Keratinocyte (primary cell): ENCODE results near the gene SLC9A3. TPM values are rescaled to one million over a fixed set of nuclear protein-coding genes. Genes with fewer than 3 reads are reported as not detected.

Experiments
- DNase-seq: peaks from one replicate; pipeline ENCODE4 v3.0.0-alpha.2; 2011; ENCODE audit warnings: low read depth, missing footprints, low spot score
- FAIRE-seq: peaks from 2 replicates; lab custom pipeline; 2011; peaks lifted over from hg19 to GRCh38; lab: Jason Lieb, UNC
- H2AFZ ChIP-seq: 2 replicates; pipeline ENCODE4 v1.6.0; 2012; ENCODE audit warnings: low read length, control low read depth, inconsistent platforms; ENCODE audit not compliant: control insufficient read depth
- H3K27ac ChIP-seq: 2 replicates; pipeline ENCODE4 v1.5.1; 2011; ENCODE audit warnings: low read length; ENCODE audit not compliant: control insufficient read depth, insufficient read depth
- H3K27me3 ChIP-seq: 3 replicates; pipeline ENCODE4 v1.6.0; 2011; ENCODE audit warnings: low read length; ENCODE audit not compliant: control insufficient read depth, insufficient read depth; ENCODE audit errors: extremely low read depth
- H3K36me3 ChIP-seq, 2 experiments: 2 replicates in 1 of 2; 3 replicates in 1 of 2; pipeline ENCODE4 v1.5.1; 2011; ENCODE audit warnings: low read length in 2 of 2, mild to moderate bottlenecking in 1 of 2; ENCODE audit not compliant: control insufficient read depth in 2 of 2, insufficient read depth in 2 of 2; ENCODE audit errors: extremely low read depth in 1 of 2
- H3K4me1 ChIP-seq: 3 replicates; pipeline ENCODE4 v1.5.1; 2011; ENCODE audit warnings: low read length; ENCODE audit not compliant: control insufficient read depth, insufficient read depth; ENCODE audit errors: extremely low read depth
- H3K4me2 ChIP-seq: 3 replicates; pipeline ENCODE4 v1.6.0; 2011; ENCODE audit warnings: low read depth, low read length; ENCODE audit not compliant: control insufficient read depth, insufficient read depth; ENCODE audit errors: extremely low read depth
- H3K4me3 ChIP-seq, 3 experiments: fragments of 200-600 bp in 1 of 3; sonication (generic) in 1 of 3; 2 replicates in 2 of 3; 3 replicates in 1 of 3; pipeline ENCODE4 v1.5.1; 2011 to 2016; ENCODE audit warnings: low read length in 3 of 3, mild to moderate bottlenecking in 3 of 3, control low read depth in 2 of 3, inconsistent platforms in 1 of 3, low read depth in 1 of 3, mixed read lengths in 1 of 3, mixed run types in 1 of 3, moderate library complexity in 1 of 3; ENCODE audit not compliant: control insufficient read depth in 2 of 3, insufficient read depth in 2 of 3; ENCODE audit errors: extremely low read depth in 1 of 3
- H3K79me2 ChIP-seq: 2 replicates; pipeline ENCODE4 v1.6.0; 2012; ENCODE audit warnings: low read length; ENCODE audit not compliant: control insufficient read depth, insufficient read depth
- H3K9ac ChIP-seq: 3 replicates; pipeline ENCODE4 v1.6.0; 2011; ENCODE audit warnings: low read length; ENCODE audit not compliant: control insufficient read depth, insufficient read depth; ENCODE audit errors: extremely low read depth
- H3K9me1 ChIP-seq: 3 replicates; pipeline ENCODE4 v1.6.0; 2011; ENCODE audit warnings: low read length; ENCODE audit not compliant: control insufficient read depth, insufficient read depth; ENCODE audit errors: extremely low read depth
- H3K9me3 ChIP-seq: 2 replicates; pipeline ENCODE4 v1.5.1; 2012; ENCODE audit warnings: low read depth, low read length; ENCODE audit not compliant: control insufficient read depth
- H4K20me1 ChIP-seq: 3 replicates; pipeline ENCODE4 v1.6.0; 2011; ENCODE audit warnings: low read length; ENCODE audit not compliant: control insufficient read depth, insufficient read depth; ENCODE audit errors: extremely low read depth
- EZH2 ChIP-seq: IDR thresholded peaks from one replicate; pipeline ENCODE4 v1.6.1; 2012; ENCODE audit warnings: inconsistent platforms, mild to moderate bottlenecking, low read length, moderate library complexity
- dilution Hi-C: fragments of 300-500 bp; cut with MboI; formaldehyde crosslinking; loops from one replicate; pipeline ENCODE4 v1.7.0; 2020; ENCODE audit warnings: low sequenced_read_pairs; ENCODE audit not compliant: extremely low pct_ligation_motif_present
- polyA plus RNA-seq, 5 experiments: library from polyadenylated mRNA; depleted of rRNA in 3 of 5; stranded (reverse) in 3 of 5; stranded (forward) in 1 of 5; unstranded in 1 of 5; fragments of >200 nt; gene quantifications; 1 replicate in 1 of 5; 2 replicates in 3 of 5; 3 replicates in 1 of 5; pipeline versions ENCODE4 v1.2.1 to v1.2.3, GENCODE V29; 2011 to 2012; ENCODE audit warnings: missing spikeins in 2 of 5, low read depth in 1 of 5, low replicate concordance in 1 of 5
- TF ChIP-seq, protein P1 (sequence below), 3 experiments: IDR thresholded peaks in 1 of 3; conservative IDR thresholded peaks in 1 of 3; optimal IDR thresholded peaks in 1 of 3; 2 replicates in 2 of 3; 3 replicates in 1 of 3; pipeline versions ENCODE3 to v1.5.1; 2011; ENCODE audit warnings: low read length in 3 of 3, mild to moderate bottlenecking in 3 of 3, moderate library complexity in 2 of 3, control low read depth in 1 of 3, inconsistent platforms in 1 of 3; ENCODE audit not compliant: insufficient read depth in 2 of 3; ENCODE audit errors: extremely low read depth in 1 of 3

Gene SLC9A3
- polyA plus RNA-seq, 1 donor (not counting 4 experiments of a cell fraction or from before 2014, with no cell fraction given): 0.55 TPM

GRCh38 chr5:435156-435790 is 89.0 kb downstream of the SLC9A3 start:
- H3K4me1 ChIP-seq: no peaks in the 10 kb centered on the region
- no peak overlapping the region for H3K27ac ChIP-seq
- FAIRE-seq (no peak), DNase-seq (no peak)
- no peak overlapping the region for H3K4me2 ChIP-seq
- H4K20me1 ChIP-seq: no peaks in the 10 kb centered on the region
- H3K27me3 ChIP-seq: no peaks in the 10 kb centered on the region
- no peaks in the 10 kb centered on the region for H3K9me1 ChIP-seq
- H3K9ac ChIP-seq: no peak overlapping the region
- H2AFZ ChIP-seq: no peak overlapping the region
- H3K36me3 ChIP-seq: no peaks in the 10 kb centered on the region
- no peaks in the 10 kb centered on the region for H3K9me3 ChIP-seq
- no peaks in the 10 kb centered on the region for H3K79me2 ChIP-seq
- no peak overlapping the region for H3K4me3 ChIP-seq
- dilution Hi-C loops: no loop called here
- TF ChIP-seq EZH2: no peak
- TF ChIP-seq, protein P1, sequence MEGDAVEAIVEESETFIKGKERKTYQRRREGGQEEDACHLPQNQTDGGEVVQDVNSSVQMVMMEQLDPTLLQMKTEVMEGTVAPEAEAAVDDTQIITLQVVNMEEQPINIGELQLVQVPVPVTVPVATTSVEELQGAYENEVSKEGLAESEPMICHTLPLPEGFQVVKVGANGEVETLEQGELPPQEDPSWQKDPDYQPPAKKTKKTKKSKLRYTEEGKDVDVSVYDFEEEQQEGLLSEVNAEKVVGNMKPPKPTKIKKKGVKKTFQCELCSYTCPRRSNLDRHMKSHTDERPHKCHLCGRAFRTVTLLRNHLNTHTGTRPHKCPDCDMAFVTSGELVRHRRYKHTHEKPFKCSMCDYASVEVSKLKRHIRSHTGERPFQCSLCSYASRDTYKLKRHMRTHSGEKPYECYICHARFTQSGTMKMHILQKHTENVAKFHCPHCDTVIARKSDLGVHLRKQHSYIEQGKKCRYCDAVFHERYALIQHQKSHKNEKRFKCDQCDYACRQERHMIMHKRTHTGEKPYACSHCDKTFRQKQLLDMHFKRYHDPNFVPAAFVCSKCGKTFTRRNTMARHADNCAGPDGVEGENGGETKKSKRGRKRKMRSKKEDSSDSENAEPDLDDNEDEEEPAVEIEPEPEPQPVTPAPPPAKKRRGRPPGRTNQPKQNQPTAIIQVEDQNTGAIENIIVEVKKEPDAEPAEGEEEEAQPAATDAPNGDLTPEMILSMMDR (optimal IDR thresholded peaks at IDR 0.05 in 1 of 3, IDR thresholded peaks at IDR 0.05 in 1 of 3, conservative IDR thresholded peaks at IDR 0.05 in 1 of 3; ENCODE audit: extremely low read depth in 1 of 3, insufficient read depth in 2 of 3, low read length in 3 of 3): no peak

- Histone ChIP-seq H3K4me1 (peaks cover 4% of the 10 kb centered on the region), H3K4me2 (no peak overlapping the region), H3K9ac (no peak overlapping the region), H3K36me3 (no peaks in the 10 kb centered on the region), H3K9me3 (no peaks in the 10 kb centered on the region), H3K27me3 (no peaks in the 10 kb centered on the region), H3K79me2 (no peaks in the 10 kb centered on the region), H4K20me1 (no peaks in the 10 kb centered on the region), H2AFZ (no peak overlapping the region), H3K9me1 (no peaks in the 10 kb centered on the region), H3K27ac (no peak overlapping the region), H3K4me3 (no peak overlapping the region)
- dilution Hi-C loops: no loop called here
- FAIRE-seq (no peak), DNase-seq (no peak)
- TF ChIP-seq, protein P1 (optimal IDR thresholded peaks at IDR 0.05 in 1 of 3, IDR thresholded peaks at IDR 0.05 in 1 of 3, conservative IDR thresholded peaks at IDR 0.05 in 1 of 3; ENCODE audit: extremely low read depth in 1 of 3, insufficient read depth in 2 of 3, low read length in 3 of 3): no peak
- no peak for TF ChIP-seq EZH2
Observed at GRCh38 chr5:434443-435146, 89.7 kb downstream of the SLC9A3 start.
